ENCODE data around the gene AUTS2.

Gene AUTS2

GRCh38 chr7:69593511-69593910 lies 4.8 kb upstream of the AUTS2 start:
- Histone ChIP-seq H3K4me3 (ENCODE audit: low read depth, low read length, poor library complexity, severe bottlenecking) (no peak overlapping the region), H3K9me2 (ENCODE audit: low read depth, low read length) (no peaks in the 10 kb centered on the region), H3K4me1 (ENCODE audit: insufficient read depth, low read length, severe bottlenecking) (peaks cover 16% of the 10 kb centered on the region), H3K9ac (ENCODE audit: low read length) (no peak overlapping the region), H3K4me2 (ENCODE audit: low read length) (no peak overlapping the region), H3K27me3 (ENCODE audit: insufficient read depth, low read length) (no peaks in the 10 kb centered on the region), H3F3A (ENCODE audit: insufficient read depth, low read length) (0 out of 2 replicates have a peak, but pooled peaks cover 6% of the 10 kb centered on the region), H3K79me2 (ENCODE audit: insufficient read depth, low read length) (no peaks in the 10 kb centered on the region), H3K36me3 (ENCODE audit: insufficient read depth, low read length) (peaks cover 9% of the 10 kb centered on the region; the same call in 1 of the 2 replicates), H3K9me3 (ENCODE audit: low read length) (peaks cover 13% of the 10 kb centered on the region), H4K20me1 (ENCODE audit: insufficient read depth, low read length) (no peaks in the 10 kb centered on the region), H3K27ac (ENCODE audit: low read depth, low read length, poor library complexity, severe bottlenecking) (no peak overlapping the region), H2AFZ (ENCODE audit: low read length) (no peak overlapping the region)
- TF ChIP-seq, protein P1, sequence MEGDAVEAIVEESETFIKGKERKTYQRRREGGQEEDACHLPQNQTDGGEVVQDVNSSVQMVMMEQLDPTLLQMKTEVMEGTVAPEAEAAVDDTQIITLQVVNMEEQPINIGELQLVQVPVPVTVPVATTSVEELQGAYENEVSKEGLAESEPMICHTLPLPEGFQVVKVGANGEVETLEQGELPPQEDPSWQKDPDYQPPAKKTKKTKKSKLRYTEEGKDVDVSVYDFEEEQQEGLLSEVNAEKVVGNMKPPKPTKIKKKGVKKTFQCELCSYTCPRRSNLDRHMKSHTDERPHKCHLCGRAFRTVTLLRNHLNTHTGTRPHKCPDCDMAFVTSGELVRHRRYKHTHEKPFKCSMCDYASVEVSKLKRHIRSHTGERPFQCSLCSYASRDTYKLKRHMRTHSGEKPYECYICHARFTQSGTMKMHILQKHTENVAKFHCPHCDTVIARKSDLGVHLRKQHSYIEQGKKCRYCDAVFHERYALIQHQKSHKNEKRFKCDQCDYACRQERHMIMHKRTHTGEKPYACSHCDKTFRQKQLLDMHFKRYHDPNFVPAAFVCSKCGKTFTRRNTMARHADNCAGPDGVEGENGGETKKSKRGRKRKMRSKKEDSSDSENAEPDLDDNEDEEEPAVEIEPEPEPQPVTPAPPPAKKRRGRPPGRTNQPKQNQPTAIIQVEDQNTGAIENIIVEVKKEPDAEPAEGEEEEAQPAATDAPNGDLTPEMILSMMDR (IDR thresholded peaks at IDR 0.05; ENCODE audit: low read length): no peak
- TF ChIP-seq EZH2 (IDR thresholded peaks at IDR 0.05; ENCODE audit: borderline replicate concordance, low read length): no peak

DNA sequence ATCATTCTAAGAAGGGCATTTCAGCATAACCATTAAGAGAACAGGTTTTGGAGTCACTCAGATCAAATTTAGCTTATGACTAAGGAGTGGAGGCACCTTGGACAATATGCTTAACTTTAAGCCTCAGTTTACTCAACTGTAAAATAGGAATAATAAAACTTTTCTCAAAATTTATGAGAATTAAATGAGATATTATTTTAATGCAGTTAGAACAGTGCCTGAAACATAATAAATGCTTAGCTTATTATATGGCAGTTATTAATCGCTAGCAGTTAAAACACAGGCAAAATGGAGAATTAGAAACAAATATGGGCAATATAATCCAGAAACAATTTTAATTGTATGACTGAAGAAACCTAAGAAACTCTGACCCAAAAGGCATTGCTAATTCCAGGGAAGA lies 2.9 kb upstream of the AUTS2 start:
- H3F3A ChIP-seq (ENCODE audit: insufficient read depth, low read length): 0 out of 2 replicates have a peak, but pooled peaks cover 6% of the 10 kb centered on the region
- TF ChIP-seq EZH2 (IDR thresholded peaks at IDR 0.05; ENCODE audit: borderline replicate concordance, low read length): no peak
- TF ChIP-seq, protein P1 (IDR thresholded peaks at IDR 0.05; ENCODE audit: low read length): no peak

DNA sequence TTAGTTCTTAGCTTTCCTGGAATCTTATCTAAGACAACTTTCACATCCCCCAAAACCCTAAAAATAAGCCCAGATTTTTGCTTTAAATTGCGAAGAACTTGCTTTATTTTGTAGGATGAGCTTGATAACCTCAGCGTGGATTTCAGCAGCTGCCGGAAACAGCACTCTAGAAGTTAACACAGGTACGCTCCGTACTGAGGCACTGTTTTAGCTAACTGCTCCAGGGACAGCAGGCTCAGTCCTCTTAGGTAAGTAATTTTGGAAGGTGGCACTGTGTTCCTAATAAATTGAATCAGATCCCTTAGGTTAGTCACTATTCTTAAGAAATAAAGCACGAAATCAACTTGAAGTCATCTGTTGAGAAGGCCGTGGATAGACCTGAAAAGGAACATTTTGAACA lies 2.2 kb upstream of the AUTS2 start:
- Histone ChIP-seq H3K9me2 (ENCODE audit: low read depth, low read length) (no peaks in the 10 kb centered on the region), H3K9ac (ENCODE audit: low read length) (no peak overlapping the region), H3K4me1 (ENCODE audit: insufficient read depth, low read length, severe bottlenecking) (peaks cover 17% of the 10 kb centered on the region), H3K79me2 (ENCODE audit: insufficient read depth, low read length) (peaks cover 25% of the 10 kb centered on the region), H3K27me3 (ENCODE audit: insufficient read depth, low read length) (no peaks in the 10 kb centered on the region), H3K4me2 (ENCODE audit: low read length) (no peak overlapping the region), H3K27ac (ENCODE audit: low read depth, low read length, poor library complexity, severe bottlenecking) (no peak overlapping the region), H3K9me3 (ENCODE audit: low read length) (peaks cover 6% of the 10 kb centered on the region), H3K4me3 (ENCODE audit: low read depth, low read length, poor library complexity, severe bottlenecking) (no peak overlapping the region), H2AFZ (ENCODE audit: low read length) (no peak overlapping the region), H3K36me3 (ENCODE audit: insufficient read depth, low read length) (peaks cover 12% of the 10 kb centered on the region), H4K20me1 (ENCODE audit: insufficient read depth, low read length) (no peaks in the 10 kb centered on the region), H3F3A (ENCODE audit: insufficient read depth, low read length) (0 out of 2 replicates have a peak, but pooled peaks cover 6% of the 10 kb centered on the region)
- TF ChIP-seq, protein P1 (IDR thresholded peaks at IDR 0.05; ENCODE audit: low read length): no peak
- TF ChIP-seq EZH2 (IDR thresholded peaks at IDR 0.05; ENCODE audit: borderline replicate concordance, low read length): no peak

More for the DNA sequence above, 2.9 kb upstream of the AUTS2 start:
- no peak overlapping the region for H2AFZ ChIP-seq (ENCODE audit: low read length)
- H3K36me3 ChIP-seq (ENCODE audit: insufficient read depth, low read length): peaks cover 12% of the 10 kb centered on the region
- peaks cover 16% of the 10 kb centered on the region for H3K4me1 ChIP-seq (ENCODE audit: insufficient read depth, low read length, severe bottlenecking)
- no peak overlapping the region for H3K27ac ChIP-seq (ENCODE audit: low read depth, low read length, poor library complexity, severe bottlenecking)
- no peaks in the 10 kb centered on the region for H3K27me3 ChIP-seq (ENCODE audit: insufficient read depth, low read length)
- H3K9ac ChIP-seq (ENCODE audit: low read length): no peak overlapping the region
- no peaks in the 10 kb centered on the region for H4K20me1 ChIP-seq (ENCODE audit: insufficient read depth, low read length)
- H3K9me3 ChIP-seq (ENCODE audit: low read length): peaks cover 12% of the 10 kb centered on the region
- H3K4me3 ChIP-seq (ENCODE audit: low read depth, low read length, poor library complexity, severe bottlenecking): no peak overlapping the region
- no peak overlapping the region for H3K4me2 ChIP-seq (ENCODE audit: low read length)
- peaks cover 19% of the 10 kb centered on the region for H3K79me2 ChIP-seq (ENCODE audit: insufficient read depth, low read length)
- no peaks in the 10 kb centered on the region for H3K9me2 ChIP-seq (ENCODE audit: low read depth, low read length)

Measured in OCI-LY1 (cell line).